CD4-positive, alpha-beta T cell treated with Interleukin-10 for 1 hour (primary cell): ENCODE results near the gene AHRR.
"Not testable (repeated sequence)": the region's sequence is repeated elsewhere in the genome, so short reads cannot be mapped to it uniquely, and the experiment has no call there.

Experiments
- DNase-seq: peaks from one replicate; pipeline ENCODE4 v3.0.0-alpha.2; 2020

Gene AHRR

DNA sequence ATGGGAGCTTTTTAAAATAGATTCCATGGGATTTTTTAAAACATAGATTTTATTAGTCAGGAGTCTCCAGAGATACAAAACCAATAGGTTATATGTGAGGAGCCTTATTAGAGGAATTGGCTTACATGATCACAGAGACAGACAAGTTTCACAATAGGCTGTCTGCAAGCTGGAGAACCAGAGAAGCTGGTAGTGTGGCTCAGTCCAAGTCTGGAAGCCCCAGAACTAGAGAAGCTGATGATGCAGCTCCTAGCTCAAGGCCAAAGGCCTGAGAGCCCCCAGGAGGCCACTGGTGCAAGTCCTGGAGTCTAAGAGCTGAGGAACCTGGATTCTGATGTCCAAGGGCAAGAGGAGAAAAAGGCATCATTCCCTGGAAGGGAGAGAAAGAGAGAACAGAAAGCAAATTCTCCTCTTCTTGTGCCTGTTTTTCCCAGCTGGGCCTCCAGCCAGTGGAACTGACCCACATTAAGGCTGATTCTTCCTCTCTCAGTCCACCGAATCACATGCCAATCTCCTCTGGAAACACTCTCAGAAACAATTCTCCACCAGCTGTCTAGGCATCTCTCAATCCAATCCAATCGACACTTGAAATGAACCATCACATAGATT is 59.3 kb downstream of the AHRR start:
- DNase-seq: no peak

DNA sequence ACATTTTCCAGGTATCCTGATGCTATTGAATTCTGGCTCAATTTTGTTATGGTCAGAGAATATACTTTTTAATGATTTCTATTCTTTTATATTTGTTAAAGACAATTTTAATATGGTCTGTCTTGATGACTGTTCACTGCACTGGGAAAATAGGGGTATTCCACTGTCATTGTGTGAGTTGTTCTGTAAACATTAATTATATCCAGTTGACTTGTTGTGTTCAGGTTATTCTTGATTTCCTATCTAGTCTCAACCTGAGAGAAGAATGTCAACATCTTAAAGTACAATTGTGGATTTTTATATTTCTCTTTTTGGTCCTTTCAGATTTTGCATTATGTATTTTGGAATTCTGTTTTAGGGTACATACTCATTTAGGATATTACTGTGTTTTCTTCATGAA is 61.6 kb downstream of the AHRR start:
- DNase-seq: no peak

GRCh38 chr5:383621-384020 is 62.1 kb downstream of the AHRR start:
- no peak for DNase-seq

- not testable (repeated sequence) for DNase-seq
Observed at GRCh38 chr5:384576-384975, 63.1 kb downstream of the AHRR start.

DNA sequence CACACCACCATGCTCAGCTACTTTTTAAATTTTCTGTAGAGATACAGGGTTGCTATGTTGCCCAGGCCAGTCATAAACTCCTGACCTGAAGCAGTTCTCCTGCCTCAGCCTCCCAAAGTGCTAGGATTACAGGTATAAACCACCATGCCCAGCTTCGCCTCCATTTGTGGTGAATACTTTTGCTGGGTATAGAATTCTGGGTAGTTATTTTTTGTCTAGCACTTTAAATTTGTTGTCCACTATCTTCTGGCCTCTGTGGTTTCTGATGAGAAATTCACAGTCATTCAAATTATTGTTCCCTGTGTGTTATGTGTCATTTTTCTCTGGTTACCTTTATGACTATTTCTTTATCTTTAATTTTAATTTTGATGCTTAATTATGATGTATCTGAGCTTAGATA is 63.8 kb downstream of the AHRR start:
- no peak for DNase-seq

DNA sequence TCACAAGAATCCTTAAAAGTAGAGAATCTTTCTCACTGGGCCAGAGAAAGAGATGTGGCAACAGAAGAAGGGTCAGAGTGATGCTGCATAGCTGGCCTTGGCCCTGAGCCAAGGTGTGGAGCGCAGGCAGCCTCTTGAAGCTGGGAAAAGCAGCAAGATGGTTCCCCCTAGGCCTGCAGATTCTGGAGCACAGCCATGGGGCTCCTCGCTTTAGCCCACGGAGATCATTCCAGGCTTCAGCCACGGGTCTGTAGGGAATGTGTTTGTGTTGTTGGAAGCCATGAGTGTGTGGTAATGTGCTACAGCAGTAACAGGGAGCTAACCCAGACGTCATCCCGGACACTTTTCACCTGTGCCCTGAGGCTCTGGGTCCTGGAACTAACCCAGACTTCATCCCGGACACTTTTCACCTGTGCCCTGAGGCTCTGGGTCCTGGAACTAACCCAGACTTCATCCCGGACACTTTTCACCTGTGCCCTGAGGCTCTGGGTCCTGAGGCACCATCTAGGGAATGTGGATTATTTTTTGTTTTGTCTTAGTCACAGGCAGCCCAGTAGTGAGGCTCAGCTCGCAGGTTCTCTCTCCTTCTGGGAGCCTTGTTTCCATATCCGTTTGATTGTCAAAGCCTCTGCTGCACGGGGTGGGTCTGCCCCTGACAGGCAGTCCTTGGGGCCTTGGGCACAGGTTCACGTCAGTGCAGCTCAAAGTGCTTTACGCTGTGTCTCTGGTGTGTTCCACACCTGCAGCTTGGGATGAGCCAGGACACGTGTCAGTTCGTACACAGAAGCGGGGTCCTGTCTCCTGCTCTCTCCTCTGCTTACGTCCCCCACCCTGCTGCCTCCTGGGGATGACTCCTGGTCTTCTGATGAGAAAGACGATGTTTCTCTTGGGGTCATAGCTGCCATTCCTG is 65.2 kb downstream of the AHRR start:
- DNase-seq: no peak

DNA sequence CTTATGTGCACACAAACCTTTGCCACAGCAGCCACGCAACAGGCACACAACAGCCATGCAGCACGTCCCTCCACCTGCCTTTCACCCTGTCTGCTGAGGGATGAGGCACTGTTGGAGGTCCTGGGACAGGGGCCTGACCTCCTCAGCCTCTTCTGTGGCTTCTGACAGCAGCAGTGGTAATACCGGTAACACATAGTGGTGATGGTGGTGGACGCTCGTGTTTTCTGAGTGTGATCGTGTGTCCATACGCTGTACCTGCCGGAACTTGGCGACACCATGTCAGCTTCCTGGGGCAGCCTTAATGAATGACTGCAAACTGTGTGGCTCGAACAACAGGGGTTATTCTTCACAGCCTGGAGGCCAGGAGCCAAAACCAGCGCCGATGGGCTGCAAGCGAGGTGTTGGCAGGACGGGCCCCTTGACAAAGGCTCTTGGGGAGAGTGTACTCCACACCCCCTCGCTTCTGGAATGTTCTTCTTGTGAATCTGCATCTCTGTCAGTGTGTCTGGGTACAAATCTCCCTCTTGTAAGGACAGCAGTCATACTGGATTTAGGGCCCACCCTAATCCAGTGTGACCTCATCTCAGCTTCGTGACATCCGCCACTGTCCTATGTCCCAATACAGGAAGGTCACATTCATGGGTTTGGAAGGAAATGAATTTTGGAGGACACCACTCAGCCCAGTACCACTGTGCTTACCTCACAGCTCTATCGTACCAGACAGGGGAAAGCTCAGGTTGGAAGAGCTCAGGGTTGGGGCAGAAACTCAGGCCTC is 66.2 kb downstream of the AHRR start:
- DNase-seq: no peak

GRCh38 chr5:388266-389196 is 67.0 kb downstream of the AHRR start:
- DNase-seq: no peak

- no peak for DNase-seq
Observed at GRCh38 chr5:389197-389821, 67.8 kb downstream of the AHRR start.

GRCh38 chr5:389891-390622 is 68.5 kb downstream of the AHRR start:
- DNase-seq: no peak

DNA sequence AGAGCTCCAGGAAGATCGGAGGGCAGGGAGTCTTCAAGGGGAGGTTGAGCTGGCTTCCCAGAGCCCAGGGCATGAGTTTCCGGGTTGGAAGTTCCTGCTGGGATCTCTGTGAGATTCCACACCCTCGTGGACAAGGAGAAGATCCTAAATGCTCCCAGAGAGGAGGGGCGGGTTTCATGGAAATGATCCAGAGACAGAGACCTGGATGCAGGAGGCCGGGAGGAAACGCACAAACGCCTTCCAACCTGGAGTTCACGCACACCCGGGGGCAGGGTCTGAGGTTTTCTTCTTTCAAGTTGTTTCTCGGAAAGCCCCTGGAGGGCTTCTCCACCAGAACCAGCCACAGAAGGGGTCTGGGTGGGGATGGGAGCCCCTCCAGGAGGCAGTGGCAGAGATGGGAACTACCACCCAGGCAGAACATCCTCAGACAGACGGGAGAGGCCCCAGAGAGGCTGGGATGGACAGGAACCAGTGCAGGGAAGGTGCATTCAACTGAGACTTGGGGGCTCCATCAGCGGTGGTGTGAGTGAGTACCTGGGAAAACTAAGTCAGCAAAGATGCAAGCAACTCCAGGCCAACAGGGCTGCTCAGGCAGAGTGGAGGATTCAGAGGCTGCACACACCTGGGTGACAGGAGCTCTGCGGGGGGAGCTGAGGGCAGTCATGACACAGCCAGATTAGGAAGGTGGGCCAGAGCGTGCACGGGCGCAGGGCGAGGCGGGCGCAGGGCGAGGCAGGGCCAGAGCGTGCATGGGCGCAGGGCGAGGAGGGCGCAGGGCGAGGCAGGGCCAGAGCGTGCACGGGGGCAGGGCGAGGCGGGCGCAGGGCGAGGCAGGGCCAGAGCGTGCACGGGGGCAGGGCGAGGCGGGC is 69.3 kb downstream of the AHRR start:
- no peak for DNase-seq

- DNase-seq: peak; percentile 60
Observed at GRCh38 chr5:392431-392988, 71.0 kb downstream of the AHRR start.

GRCh38 chr5:393846-394275 is 72.3 kb downstream of the AHRR start:
- DNase-seq: no peak

DNA sequence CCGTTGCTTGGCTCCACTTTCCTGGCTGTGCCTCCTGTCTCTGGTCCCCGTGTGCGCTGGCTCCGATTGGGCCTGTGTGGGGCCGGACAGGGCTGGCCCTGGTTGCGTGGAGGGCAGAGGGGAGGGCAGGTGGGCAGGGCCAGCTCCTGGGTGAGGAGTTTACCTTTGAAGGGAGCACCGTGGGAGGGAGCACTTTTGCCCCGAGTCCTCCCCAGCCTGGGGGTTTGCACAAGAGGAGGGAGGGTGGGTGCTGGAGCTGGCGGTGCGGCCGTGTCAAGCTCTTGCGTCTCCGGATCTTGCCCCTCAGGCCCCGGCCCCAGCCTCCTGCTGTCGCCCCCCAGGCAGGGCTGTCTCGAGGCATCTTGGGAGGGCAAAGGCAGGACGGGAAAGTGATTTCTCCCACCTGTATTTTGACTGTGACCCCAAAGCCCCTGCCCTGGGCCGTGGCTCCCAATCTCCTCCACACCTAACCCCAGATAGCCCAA is 73.2 kb downstream of the AHRR start:
- DNase-seq: no peak

GRCh38 chr5:395156-395920 is 73.8 kb downstream of the AHRR start:
- no peak for DNase-seq

GRCh38 chr5:395921-396530 is 74.5 kb downstream of the AHRR start:
- no peak for DNase-seq

GRCh38 chr5:396531-396961 is 75.0 kb downstream of the AHRR start:
- no peak for DNase-seq

- DNase-seq: not testable (repeated sequence)
Observed at GRCh38 chr5:398141-398474, 76.6 kb downstream of the AHRR start.
